Esophagus muscularis mucosa (tissue), 4 donors: Measurements from ENCODE around the gene KAZN.

Experiments
- EP300 ChIP-seq: sonication (generic); formaldehyde crosslinking; IDR thresholded peaks from one replicate; pipeline ENCODE4 v1.6.1; 2017; ENCODE audit warnings: antibody characterized with exemption
- POLR2A ChIP-seq: fragments of 450-650 bp; IDR thresholded peaks from one replicate; pipeline ENCODE4 v1.6.1; 2017; ENCODE audit warnings: antibody characterized with exemption, moderate library complexity, mild to moderate bottlenecking, low read depth
- POLR2AphosphoS5 ChIP-seq, 2 donors: sonication (generic); formaldehyde crosslinking; IDR thresholded peaks; one replicate each; pipeline ENCODE4 v1.6.1; 2017; ENCODE audit warnings: antibody characterized with exemption in 2 of 2
- TF ChIP-seq, protein P1 (sequence below), 3 experiments: fragments of 200-600 bp in 2 of 3; fragments of 450-650 bp in 1 of 3; sonication (generic) in 2 of 3; IDR thresholded peaks; one replicate each; pipeline ENCODE4 v1.5.1; 2017 to 2019; ENCODE audit warnings: antibody characterized with exemption in 3 of 3, mild to moderate bottlenecking in 2 of 3, moderate library complexity in 1 of 3

GRCh38 chr1:14693949-14694348, 95.5 kb downstream of the KAZN start:
- TF ChIP-seq, protein P1, sequence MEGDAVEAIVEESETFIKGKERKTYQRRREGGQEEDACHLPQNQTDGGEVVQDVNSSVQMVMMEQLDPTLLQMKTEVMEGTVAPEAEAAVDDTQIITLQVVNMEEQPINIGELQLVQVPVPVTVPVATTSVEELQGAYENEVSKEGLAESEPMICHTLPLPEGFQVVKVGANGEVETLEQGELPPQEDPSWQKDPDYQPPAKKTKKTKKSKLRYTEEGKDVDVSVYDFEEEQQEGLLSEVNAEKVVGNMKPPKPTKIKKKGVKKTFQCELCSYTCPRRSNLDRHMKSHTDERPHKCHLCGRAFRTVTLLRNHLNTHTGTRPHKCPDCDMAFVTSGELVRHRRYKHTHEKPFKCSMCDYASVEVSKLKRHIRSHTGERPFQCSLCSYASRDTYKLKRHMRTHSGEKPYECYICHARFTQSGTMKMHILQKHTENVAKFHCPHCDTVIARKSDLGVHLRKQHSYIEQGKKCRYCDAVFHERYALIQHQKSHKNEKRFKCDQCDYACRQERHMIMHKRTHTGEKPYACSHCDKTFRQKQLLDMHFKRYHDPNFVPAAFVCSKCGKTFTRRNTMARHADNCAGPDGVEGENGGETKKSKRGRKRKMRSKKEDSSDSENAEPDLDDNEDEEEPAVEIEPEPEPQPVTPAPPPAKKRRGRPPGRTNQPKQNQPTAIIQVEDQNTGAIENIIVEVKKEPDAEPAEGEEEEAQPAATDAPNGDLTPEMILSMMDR (IDR thresholded peaks at IDR 0.05), result no peak
- TF ChIP-seq POLR2A, result no peak
- no peak for TF ChIP-seq POLR2AphosphoS5 (IDR thresholded peaks at IDR 0.05)
- TF ChIP-seq EP300, result no peak
